ENCODE results near the gene ARSG. TPM values are rescaled to one million over a fixed set of nuclear protein-coding genes. Genes with fewer than 3 reads are reported as not detected.
"Not testable (repeated sequence)": the region's sequence is repeated elsewhere in the genome, so short reads cannot be mapped to it uniquely, and the experiment has no call there.

ARSG gene
- total and polyA plus RNA-seq, 10 of the 15 experiments (the other 5 are each of a cell fraction or from before 2014, with no cell fraction given): 2.9 to 13.5 (median 7.6) TPM

DNA sequence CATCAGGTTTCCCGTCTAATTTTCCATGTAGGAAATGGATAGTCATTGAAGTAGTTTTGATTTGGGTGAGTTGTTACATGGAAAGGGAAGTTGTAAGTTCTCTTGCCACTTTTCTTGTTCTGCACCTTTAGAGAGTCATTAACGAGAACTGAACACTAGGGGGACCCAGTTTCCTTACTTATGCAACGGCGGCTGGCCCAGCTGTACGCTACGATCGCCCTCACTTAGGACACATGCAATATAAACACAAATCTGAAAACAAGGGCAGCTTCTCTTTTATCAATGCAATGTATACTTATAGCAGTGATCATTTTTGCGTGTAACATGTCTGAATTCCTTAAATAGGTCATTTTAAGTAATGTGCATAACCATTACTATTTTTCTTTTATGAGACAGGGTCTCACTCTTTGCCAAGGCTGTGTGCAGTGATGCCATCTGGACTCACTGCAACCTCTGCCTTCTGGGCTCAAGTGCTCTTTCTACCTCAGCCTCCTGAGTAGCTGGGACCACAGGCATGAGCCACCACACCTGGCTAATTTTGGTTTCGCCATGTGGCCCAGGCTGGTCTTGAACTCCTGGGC, 28.1 kb upstream of the ARSG start:
- ChIA-PET SMC1A (ENCODE audit: uncharacterized antibody, unreplicated experiment) (interaction anchor here (0.6 to 9.7 kb wide), 13 partner anchors 25 to 235 kb away, joined by 3 to 163 read pairs (median 8); partner anchors contain the start of gene WIPI1), CTCF (interaction anchor here (0.6 to 9.8 kb wide), 19 partner anchors 12 to 440 kb away, joined by 3 to 119 read pairs (median 4); partner anchors contain the start of gene WIPI1), POLR2A (interaction anchor here (0.5 to 1.6 kb wide), 4 partner anchors 24 to 198 kb away, joined by 3 to 6 read pairs (median 4); partner anchors contain the start of genes ARSG, SLC16A6 and WIPI1), RAD21 (ENCODE audit: unreplicated experiment) (interaction anchor here (1.0 to 4.9 kb wide), 10 partner anchors 14 to 205 kb away, joined by 3 to 35 read pairs (median 10); no protein-coding TSS in a partner anchor)
- not testable (repeated sequence) for H3K27me3 ChIP-seq (replicated peaks in 1 of 2; ENCODE audit: control insufficient read depth in 2 of 2, insufficient read depth in 2 of 2, low read length in 1 of 2); H3K27ac ChIP-seq (ENCODE audit: control insufficient read depth, insufficient read depth); H2AFZ ChIP-seq (ENCODE audit: control insufficient read depth, low read depth, low read length); H4K20me1 ChIP-seq (ENCODE audit: control insufficient read depth, insufficient read depth); BruUV-seq (replicated peaks); H3K4me3 ChIP-seq; H3K79me2 ChIP-seq (ENCODE audit: control insufficient read depth, insufficient read depth, low read length); H3K9me3 ChIP-seq (replicated peaks; ENCODE audit: control insufficient read depth, insufficient read depth, low read length); H3K36me3 ChIP-seq (ENCODE audit: control insufficient read depth in 2 of 2, insufficient read depth in 2 of 2, low read length in 1 of 2); DNase-seq (ENCODE audit: low read depth, low spot score); H3K4me2 ChIP-seq (ENCODE audit: control insufficient read depth, insufficient read depth); H3K9ac ChIP-seq (ENCODE audit: control insufficient read depth, insufficient read depth, low read length); H3K4me1 ChIP-seq (ENCODE audit: control insufficient read depth, insufficient read depth, low read length)
- in situ Hi-C loops (cut with MboI) (loop anchor here (5.0 to 10.0 kb wide), 3 partner anchors 172 to 502 kb away; partner anchors contain the start of gene WIPI1), intact Hi-C loops (cut with micrococcal nuclease; ENCODE audit: unreplicated experiment) (loop anchor here (1.0 kb wide), 3 partner anchors 136 to 200 kb away; no protein-coding TSS in a partner anchor)
- 12% methylated on average over 9 of the region's 9 CpGs for WGBS (ENCODE audit: insufficient coverage, insufficient replicate concordance, low lambda C conversion rate, missing lambda C conversion rate)
- ATAC-seq (peak; percentile 69), FAIRE-seq (peak; percentile 99)
- TF ChIP-seq RAD21 (IDR thresholded peaks at IDR 0.05; ENCODE audit: insufficient read depth, low read depth, low read length) (peak; percentile 57), FOXM1 (IDR thresholded peaks at IDR 0.05; ENCODE audit: low read depth, low read length) (0 out of 2 replicates have a peak, but pooled peaks have one; percentile 15), SMC3 (IDR thresholded peaks at IDR 0.05; ENCODE audit: borderline replicate concordance, low read length) (peak; percentile 72)
- TF ChIP-seq, protein P1, sequence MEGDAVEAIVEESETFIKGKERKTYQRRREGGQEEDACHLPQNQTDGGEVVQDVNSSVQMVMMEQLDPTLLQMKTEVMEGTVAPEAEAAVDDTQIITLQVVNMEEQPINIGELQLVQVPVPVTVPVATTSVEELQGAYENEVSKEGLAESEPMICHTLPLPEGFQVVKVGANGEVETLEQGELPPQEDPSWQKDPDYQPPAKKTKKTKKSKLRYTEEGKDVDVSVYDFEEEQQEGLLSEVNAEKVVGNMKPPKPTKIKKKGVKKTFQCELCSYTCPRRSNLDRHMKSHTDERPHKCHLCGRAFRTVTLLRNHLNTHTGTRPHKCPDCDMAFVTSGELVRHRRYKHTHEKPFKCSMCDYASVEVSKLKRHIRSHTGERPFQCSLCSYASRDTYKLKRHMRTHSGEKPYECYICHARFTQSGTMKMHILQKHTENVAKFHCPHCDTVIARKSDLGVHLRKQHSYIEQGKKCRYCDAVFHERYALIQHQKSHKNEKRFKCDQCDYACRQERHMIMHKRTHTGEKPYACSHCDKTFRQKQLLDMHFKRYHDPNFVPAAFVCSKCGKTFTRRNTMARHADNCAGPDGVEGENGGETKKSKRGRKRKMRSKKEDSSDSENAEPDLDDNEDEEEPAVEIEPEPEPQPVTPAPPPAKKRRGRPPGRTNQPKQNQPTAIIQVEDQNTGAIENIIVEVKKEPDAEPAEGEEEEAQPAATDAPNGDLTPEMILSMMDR (IDR thresholded peaks at IDR 0.05 in 2 of 3, conservative IDR thresholded peaks at IDR 0.05 in 1 of 3; ENCODE audit: control insufficient read depth in 2 of 3, extremely low read depth in 1 of 3, insufficient read depth in 1 of 3, low read depth in 3 of 3, low read length in 3 of 3): peak; percentile 39 to 54 (median 45); a peak in 5 of 6 replicates

DNA sequence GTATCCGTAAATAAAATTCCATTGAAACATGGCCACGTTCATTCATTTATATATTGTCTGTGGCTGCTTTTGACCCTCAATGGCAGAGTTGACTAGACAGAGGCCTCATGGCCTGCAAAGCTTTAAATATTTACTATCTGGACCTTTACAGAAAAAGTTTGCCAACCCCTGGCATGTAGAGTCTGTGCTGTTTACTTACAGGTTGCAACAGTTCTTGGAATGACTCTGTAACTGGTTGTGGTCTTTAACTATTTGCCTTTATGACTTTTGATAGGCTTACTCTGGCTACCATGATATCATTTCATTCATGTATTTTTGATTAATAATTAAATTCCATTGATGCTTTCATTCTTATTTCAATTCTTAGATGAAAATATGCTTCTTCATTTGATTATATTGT, 25.5 kb upstream of the ARSG start:
- not testable (repeated sequence) for H3K9me3 ChIP-seq (replicated peaks; ENCODE audit: control insufficient read depth, insufficient read depth, low read length); FAIRE-seq; ATAC-seq; H2AFZ ChIP-seq (ENCODE audit: control insufficient read depth, low read depth, low read length); H3K4me3 ChIP-seq; H3K4me2 ChIP-seq (ENCODE audit: control insufficient read depth, insufficient read depth); BruUV-seq (replicated peaks); H3K27me3 ChIP-seq (replicated peaks in 1 of 2; ENCODE audit: control insufficient read depth in 2 of 2, insufficient read depth in 2 of 2, low read length in 1 of 2); DNase-seq (ENCODE audit: low read depth, low spot score); H3K79me2 ChIP-seq (ENCODE audit: control insufficient read depth, insufficient read depth, low read length); H3K36me3 ChIP-seq (ENCODE audit: control insufficient read depth in 2 of 2, insufficient read depth in 2 of 2, low read length in 1 of 2); H3K27ac ChIP-seq (ENCODE audit: control insufficient read depth, insufficient read depth); H4K20me1 ChIP-seq (ENCODE audit: control insufficient read depth, insufficient read depth); H3K9ac ChIP-seq (ENCODE audit: control insufficient read depth, insufficient read depth, low read length); H3K4me1 ChIP-seq (ENCODE audit: control insufficient read depth, insufficient read depth, low read length)
- SMC1A ChIA-PET (ENCODE audit: uncharacterized antibody, unreplicated experiment): interaction anchor here (0.6 to 9.7 kb wide), 12 partner anchors 20 to 232 kb away, joined by 3 to 163 read pairs (median 4); partner anchors contain the start of gene WIPI1
- in situ Hi-C loops (cut with MboI) (loop anchor here (10.0 kb wide), 2 partner anchors 169 to 499 kb away; no protein-coding TSS in a partner anchor), intact Hi-C loops (cut with micrococcal nuclease; ENCODE audit: unreplicated experiment) (loop anchor here (2.0 kb wide), 1 partner anchor 25 kb away; the partner anchor contains the start of genes ARSG and SLC16A6)
- POLR2A ChIA-PET: interaction anchor here (0.8 to 1.0 kb wide), 2 partner anchors 9 to 202 kb away, joined by 4 to 6 read pairs; no protein-coding TSS in a partner anchor
- CTCF ChIA-PET: interaction anchor here (0.7 to 9.8 kb wide), 8 partner anchors 17 to 203 kb away, joined by 4 to 119 read pairs (median 36); partner anchors contain the start of gene WIPI1
- WGBS (ENCODE audit: insufficient coverage, insufficient replicate concordance, low lambda C conversion rate, missing lambda C conversion rate): 68% methylated on average over 2 of the region's 2 CpGs
- RAD21 ChIA-PET (ENCODE audit: unreplicated experiment): interaction anchor here (0.8 to 4.9 kb wide), 8 partner anchors 16 to 201 kb away, joined by 3 to 35 read pairs (median 8); no protein-coding TSS in a partner anchor
